HG03066 (cell line): Measurements from ENCODE around the gene TMEM63B.
"Not testable (repeated sequence)": the region's sequence is repeated elsewhere in the genome, so short reads cannot be mapped to it uniquely, and the experiment has no call there.

Experiments used
- ATAC-seq: cut with Tn5 transposase; IDR thresholded peaks from one replicate; pipeline ENCODE4 v1.9.1; 2021; ENCODE audit warnings: low read depth; ENCODE audit not compliant: unreplicated experiment

The TMEM63B gene

GRCh38 chr6:44127186-44128019, at the start of gene TMEM63B, which contains the start of gene MRPL14:
Gene TMEM63B (plus strand): TSS chr6:44127554. CDS start chr6:44134585, 7,031 bp downstream.
Gene MRPL14 (minus strand): TSS chr6:44127452. CDS start chr6:44116611, 10,841 bp downstream.
- peak; percentile 67 for ATAC-seq

GRCh38 chr6:44078219-44078826, 49.0 kb upstream of the TMEM63B start:
- no peak for ATAC-seq

- ATAC-seq = no peak
These were observed 48.3 kb upstream of the TMEM63B start for GRCh38 chr6:44078827-44079671.

GRCh38 chr6:44079672-44080071, 47.7 kb upstream of the TMEM63B start:
- ATAC-seq = no peak

GRCh38 chr6:44080561-44081521, 46.5 kb upstream of the TMEM63B start:
- no peak for ATAC-seq

- ATAC-seq = no peak
These were observed 45.6 kb upstream of the TMEM63B start for GRCh38 chr6:44081753-44082152.

- ATAC-seq = no peak
These were observed 44.5 kb upstream of the TMEM63B start for GRCh38 chr6:44082872-44083321.

- ATAC-seq = no peak
These were observed 42.9 kb upstream of the TMEM63B start for GRCh38 chr6:44084231-44085014.

GRCh38 chr6:44085219-44085618, 42.1 kb upstream of the TMEM63B start:
- ATAC-seq = no peak

- no peak for ATAC-seq
These were observed 40.3 kb upstream of the TMEM63B start for GRCh38 chr6:44086931-44087574.

- ATAC-seq = no peak
These were observed 39.7 kb upstream of the TMEM63B start for GRCh38 chr6:44087623-44088022.

- ATAC-seq = no peak
These were observed 38.3 kb upstream of the TMEM63B start for GRCh38 chr6:44088827-44089590.

- ATAC-seq = no peak
These were observed 36.9 kb upstream of the TMEM63B start for GRCh38 chr6:44090465-44090864.

GRCh38 chr6:44091356-44091755, 36.0 kb upstream of the TMEM63B start:
- not testable (repeated sequence) for ATAC-seq

- ATAC-seq = no peak
These were observed 35.1 kb upstream of the TMEM63B start for GRCh38 chr6:44091981-44092884.

GRCh38 chr6:44093066-44093465, 34.3 kb upstream of the TMEM63B start:
- no peak for ATAC-seq
